Measurements from ENCODE around the gene THSD7A. TPM values are rescaled to one million over a fixed set of nuclear protein-coding genes. Genes with fewer than 3 reads are reported as not detected.

THSD7A gene
- total RNA-seq, 1 experiment from 2014 or later, result 0.68 TPM

- no peaks in the 10 kb centered on the region for H3K36me3 Mint-ChIP-seq
- TF ChIP-seq, protein P1, sequence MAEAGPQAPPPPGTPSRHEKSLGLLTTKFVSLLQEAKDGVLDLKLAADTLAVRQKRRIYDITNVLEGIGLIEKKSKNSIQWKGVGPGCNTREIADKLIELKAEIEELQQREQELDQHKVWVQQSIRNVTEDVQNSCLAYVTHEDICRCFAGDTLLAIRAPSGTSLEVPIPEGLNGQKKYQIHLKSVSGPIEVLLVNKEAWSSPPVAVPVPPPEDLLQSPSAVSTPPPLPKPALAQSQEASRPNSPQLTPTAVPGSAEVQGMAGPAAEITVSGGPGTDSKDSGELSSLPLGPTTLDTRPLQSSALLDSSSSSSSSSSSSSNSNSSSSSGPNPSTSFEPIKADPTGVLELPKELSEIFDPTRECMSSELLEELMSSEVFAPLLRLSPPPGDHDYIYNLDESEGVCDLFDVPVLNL (CRISPR knock-in tag; IDR thresholded peaks at IDR 0.05; ENCODE audit: borderline replicate concordance, low read depth), result no peak
- TF ChIP-seq NFE2L1 (CRISPR knock-in tag; IDR thresholded peaks at IDR 0.05) (no peak), TP53 (CRISPR knock-in tag; IDR thresholded peaks at IDR 0.05) (no peak), JUN (CRISPR knock-in tag; IDR thresholded peaks at IDR 0.05) (no peak), KAT7 (CRISPR knock-in tag; IDR thresholded peaks at IDR 0.05; ENCODE audit: borderline replicate concordance) (no peak), NR2C2 (CRISPR knock-in tag; IDR thresholded peaks at IDR 0.05) (no peak), ZNF232 (CRISPR knock-in tag; IDR thresholded peaks at IDR 0.05) (no peak), GABPB1 (CRISPR knock-in tag; IDR thresholded peaks at IDR 0.05) (no peak), JAZF1 (CRISPR knock-in tag; IDR thresholded peaks at IDR 0.05) (no peak), FOXP4 (CRISPR knock-in tag; IDR thresholded peaks at IDR 0.05) (no peak), NR3C1 (CRISPR knock-in tag; conservative IDR thresholded peaks at IDR 0.05; ENCODE audit: low read depth) (no peak), CREM (CRISPR knock-in tag; IDR thresholded peaks at IDR 0.05) (no peak), ZNF425 (CRISPR knock-in tag; conservative IDR thresholded peaks at IDR 0.05) (no peak), HMGA2 (CRISPR knock-in tag; IDR thresholded peaks at IDR 0.05) (no peak)
- TF ChIP-seq, protein P2, sequence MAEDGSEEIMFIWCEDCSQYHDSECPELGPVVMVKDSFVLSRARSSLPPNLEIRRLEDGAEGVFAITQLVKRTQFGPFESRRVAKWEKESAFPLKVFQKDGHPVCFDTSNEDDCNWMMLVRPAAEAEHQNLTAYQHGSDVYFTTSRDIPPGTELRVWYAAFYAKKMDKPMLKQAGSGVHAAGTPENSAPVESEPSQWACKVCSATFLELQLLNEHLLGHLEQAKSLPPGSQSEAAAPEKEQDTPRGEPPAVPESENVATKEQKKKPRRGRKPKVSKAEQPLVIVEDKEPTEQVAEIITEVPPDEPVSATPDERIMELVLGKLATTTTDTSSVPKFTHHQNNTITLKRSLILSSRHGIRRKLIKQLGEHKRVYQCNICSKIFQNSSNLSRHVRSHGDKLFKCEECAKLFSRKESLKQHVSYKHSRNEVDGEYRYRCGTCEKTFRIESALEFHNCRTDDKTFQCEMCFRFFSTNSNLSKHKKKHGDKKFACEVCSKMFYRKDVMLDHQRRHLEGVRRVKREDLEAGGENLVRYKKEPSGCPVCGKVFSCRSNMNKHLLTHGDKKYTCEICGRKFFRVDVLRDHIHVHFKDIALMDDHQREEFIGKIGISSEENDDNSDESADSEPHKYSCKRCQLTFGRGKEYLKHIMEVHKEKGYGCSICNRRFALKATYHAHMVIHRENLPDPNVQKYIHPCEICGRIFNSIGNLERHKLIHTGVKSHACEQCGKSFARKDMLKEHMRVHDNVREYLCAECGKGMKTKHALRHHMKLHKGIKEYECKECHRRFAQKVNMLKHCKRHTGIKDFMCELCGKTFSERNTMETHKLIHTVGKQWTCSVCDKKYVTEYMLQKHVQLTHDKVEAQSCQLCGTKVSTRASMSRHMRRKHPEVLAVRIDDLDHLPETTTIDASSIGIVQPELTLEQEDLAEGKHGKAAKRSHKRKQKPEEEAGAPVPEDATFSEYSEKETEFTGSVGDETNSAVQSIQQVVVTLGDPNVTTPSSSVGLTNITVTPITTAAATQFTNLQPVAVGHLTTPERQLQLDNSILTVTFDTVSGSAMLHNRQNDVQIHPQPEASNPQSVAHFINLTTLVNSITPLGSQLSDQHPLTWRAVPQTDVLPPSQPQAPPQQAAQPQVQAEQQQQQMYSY (CRISPR knock-in tag; IDR thresholded peaks at IDR 0.05), result no peak
- TF ChIP-seq, protein P3, sequence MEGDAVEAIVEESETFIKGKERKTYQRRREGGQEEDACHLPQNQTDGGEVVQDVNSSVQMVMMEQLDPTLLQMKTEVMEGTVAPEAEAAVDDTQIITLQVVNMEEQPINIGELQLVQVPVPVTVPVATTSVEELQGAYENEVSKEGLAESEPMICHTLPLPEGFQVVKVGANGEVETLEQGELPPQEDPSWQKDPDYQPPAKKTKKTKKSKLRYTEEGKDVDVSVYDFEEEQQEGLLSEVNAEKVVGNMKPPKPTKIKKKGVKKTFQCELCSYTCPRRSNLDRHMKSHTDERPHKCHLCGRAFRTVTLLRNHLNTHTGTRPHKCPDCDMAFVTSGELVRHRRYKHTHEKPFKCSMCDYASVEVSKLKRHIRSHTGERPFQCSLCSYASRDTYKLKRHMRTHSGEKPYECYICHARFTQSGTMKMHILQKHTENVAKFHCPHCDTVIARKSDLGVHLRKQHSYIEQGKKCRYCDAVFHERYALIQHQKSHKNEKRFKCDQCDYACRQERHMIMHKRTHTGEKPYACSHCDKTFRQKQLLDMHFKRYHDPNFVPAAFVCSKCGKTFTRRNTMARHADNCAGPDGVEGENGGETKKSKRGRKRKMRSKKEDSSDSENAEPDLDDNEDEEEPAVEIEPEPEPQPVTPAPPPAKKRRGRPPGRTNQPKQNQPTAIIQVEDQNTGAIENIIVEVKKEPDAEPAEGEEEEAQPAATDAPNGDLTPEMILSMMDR (IDR thresholded peaks at IDR 0.05), result no peak
- TF ChIP-seq, protein P4, sequence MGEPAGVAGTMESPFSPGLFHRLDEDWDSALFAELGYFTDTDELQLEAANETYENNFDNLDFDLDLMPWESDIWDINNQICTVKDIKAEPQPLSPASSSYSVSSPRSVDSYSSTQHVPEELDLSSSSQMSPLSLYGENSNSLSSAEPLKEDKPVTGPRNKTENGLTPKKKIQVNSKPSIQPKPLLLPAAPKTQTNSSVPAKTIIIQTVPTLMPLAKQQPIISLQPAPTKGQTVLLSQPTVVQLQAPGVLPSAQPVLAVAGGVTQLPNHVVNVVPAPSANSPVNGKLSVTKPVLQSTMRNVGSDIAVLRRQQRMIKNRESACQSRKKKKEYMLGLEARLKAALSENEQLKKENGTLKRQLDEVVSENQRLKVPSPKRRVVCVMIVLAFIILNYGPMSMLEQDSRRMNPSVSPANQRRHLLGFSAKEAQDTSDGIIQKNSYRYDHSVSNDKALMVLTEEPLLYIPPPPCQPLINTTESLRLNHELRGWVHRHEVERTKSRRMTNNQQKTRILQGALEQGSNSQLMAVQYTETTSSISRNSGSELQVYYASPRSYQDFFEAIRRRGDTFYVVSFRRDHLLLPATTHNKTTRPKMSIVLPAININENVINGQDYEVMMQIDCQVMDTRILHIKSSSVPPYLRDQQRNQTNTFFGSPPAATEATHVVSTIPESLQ (CRISPR knock-in tag; IDR thresholded peaks at IDR 0.05), result no peak
- TF ChIP-seq, protein P5, sequence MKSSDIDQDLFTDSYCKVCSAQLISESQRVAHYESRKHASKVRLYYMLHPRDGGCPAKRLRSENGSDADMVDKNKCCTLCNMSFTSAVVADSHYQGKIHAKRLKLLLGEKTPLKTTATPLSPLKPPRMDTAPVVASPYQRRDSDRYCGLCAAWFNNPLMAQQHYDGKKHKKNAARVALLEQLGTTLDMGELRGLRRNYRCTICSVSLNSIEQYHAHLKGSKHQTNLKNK (CRISPR knock-in tag; IDR thresholded peaks at IDR 0.05), result no peak
- TF ChIP-seq, protein P6, sequence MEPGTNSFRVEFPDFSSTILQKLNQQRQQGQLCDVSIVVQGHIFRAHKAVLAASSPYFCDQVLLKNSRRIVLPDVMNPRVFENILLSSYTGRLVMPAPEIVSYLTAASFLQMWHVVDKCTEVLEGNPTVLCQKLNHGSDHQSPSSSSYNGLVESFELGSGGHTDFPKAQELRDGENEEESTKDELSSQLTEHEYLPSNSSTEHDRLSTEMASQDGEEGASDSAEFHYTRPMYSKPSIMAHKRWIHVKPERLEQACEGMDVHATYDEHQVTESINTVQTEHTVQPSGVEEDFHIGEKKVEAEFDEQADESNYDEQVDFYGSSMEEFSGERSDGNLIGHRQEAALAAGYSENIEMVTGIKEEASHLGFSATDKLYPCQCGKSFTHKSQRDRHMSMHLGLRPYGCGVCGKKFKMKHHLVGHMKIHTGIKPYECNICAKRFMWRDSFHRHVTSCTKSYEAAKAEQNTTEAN (CRISPR knock-in tag; IDR thresholded peaks at IDR 0.05), result no peak
- TF ChIP-seq, protein P7, sequence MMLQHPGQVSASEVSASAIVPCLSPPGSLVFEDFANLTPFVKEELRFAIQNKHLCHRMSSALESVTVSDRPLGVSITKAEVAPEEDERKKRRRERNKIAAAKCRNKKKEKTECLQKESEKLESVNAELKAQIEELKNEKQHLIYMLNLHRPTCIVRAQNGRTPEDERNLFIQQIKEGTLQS (CRISPR knock-in tag; conservative IDR thresholded peaks at IDR 0.05), result no peak
- ChIA-PET POLR2A (no interaction called here), CTCF (interaction anchor here (0.5 kb wide), 1 partner anchor 18 kb away, joined by 3 read pairs; no protein-coding TSS in a partner anchor)
- H3K27me3 Mint-ChIP-seq (ENCODE audit: low read depth), result no peaks in the 10 kb centered on the region
- ATAC-seq (no peak), DNase-seq (ENCODE audit: low spot score) (no peak)
- no peaks in the 10 kb centered on the region for H3K9me3 Mint-ChIP-seq
- no peak overlapping the region for H3K4me3 Mint-ChIP-seq
- peaks cover 11% of the 10 kb centered on the region for H3K4me1 Mint-ChIP-seq
- no peak overlapping the region for H3K27ac Mint-ChIP-seq
Observed at GRCh38 chr7:11472646-11473045, 359.4 kb downstream of the THSD7A start.
